Heart left ventricle (tissue), 13 donors: ENCODE measurements around the gene CHCHD3.

Source experiments
- POLR2A ChIP-seq, 2 donors: fragments of 450-650 bp; IDR thresholded peaks; one replicate each; pipeline ENCODE4 v1.6.1; 2017; ENCODE audit warnings: antibody characterized with exemption in 2 of 2, mild to moderate bottlenecking in 2 of 2, moderate library complexity in 2 of 2
- TF ChIP-seq, protein P1 (sequence below), 12 donors: fragments of 200-600 bp; sonication (generic) in 4 of 12; IDR thresholded peaks; one replicate each; pipeline versions ENCODE4 v1.5.0 to v1.8.0; 2018 to 2022; ENCODE audit warnings: antibody characterized with exemption in 12 of 12, mild to moderate bottlenecking in 5 of 12
- donor health status: ischemic (EF 13 %, LVEDD 7.1; RV severe dilation, severe dysfunction).
- donor health status: DM: no; HTN: yes; CAD: no.
- donor health status: DM: no; HTN: no; CAD: no.
- donor health status: ischemic (EF 25% LVEDD 6.9; RV normal size, moderate dysfunction).
- donor health status: ischemic (EF 25% LVEDD 5.7; RV mildly dilated, moderate dysfunction).
- donor health status: ischemic (EF 35%, LVEDD 5.7; RV mildly dilated, moderate dysfunction).
- donor health status: nonischemic (EF 11% LVEDD 7.7; RV severe dilation, severe dysfunction).
- donor health status: DM: yes; HTN: yes; CAD: no.
- donor health status: PGD.
- donor health status: ischemic (EF 29% LVEDD 5.4; RV normal size, mild dysfunction).
- donor health status: nonischemic (EF 23%, LVEDD 6.1; RV moderate dilation, normal function).

DNA sequence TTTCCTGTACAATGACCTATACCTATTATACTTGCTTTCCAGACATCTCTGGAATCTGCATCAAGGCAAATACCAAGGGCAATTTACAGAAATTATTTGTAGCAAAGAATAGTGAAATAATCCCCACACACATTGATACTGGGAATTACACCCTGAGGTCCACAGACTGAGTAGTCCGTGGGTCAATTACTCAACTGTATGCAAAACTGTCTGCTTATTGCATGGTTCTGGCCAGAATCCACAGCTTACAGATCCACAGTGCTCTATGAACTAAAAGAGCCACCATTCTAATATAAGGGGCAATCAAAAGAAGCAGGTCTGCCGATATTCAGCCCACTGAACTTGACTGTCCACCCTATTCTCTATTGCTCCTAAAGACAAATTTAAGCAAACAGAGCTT is 5.7 kb downstream of the CHCHD3 start:
- TF ChIP-seq, protein P1, sequence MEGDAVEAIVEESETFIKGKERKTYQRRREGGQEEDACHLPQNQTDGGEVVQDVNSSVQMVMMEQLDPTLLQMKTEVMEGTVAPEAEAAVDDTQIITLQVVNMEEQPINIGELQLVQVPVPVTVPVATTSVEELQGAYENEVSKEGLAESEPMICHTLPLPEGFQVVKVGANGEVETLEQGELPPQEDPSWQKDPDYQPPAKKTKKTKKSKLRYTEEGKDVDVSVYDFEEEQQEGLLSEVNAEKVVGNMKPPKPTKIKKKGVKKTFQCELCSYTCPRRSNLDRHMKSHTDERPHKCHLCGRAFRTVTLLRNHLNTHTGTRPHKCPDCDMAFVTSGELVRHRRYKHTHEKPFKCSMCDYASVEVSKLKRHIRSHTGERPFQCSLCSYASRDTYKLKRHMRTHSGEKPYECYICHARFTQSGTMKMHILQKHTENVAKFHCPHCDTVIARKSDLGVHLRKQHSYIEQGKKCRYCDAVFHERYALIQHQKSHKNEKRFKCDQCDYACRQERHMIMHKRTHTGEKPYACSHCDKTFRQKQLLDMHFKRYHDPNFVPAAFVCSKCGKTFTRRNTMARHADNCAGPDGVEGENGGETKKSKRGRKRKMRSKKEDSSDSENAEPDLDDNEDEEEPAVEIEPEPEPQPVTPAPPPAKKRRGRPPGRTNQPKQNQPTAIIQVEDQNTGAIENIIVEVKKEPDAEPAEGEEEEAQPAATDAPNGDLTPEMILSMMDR (IDR thresholded peaks at IDR 0.05), result no peak
- no peak for TF ChIP-seq POLR2A (IDR thresholded peaks at IDR 0.05)
